Measurements from ENCODE around the gene ASAP2. TPM values are rescaled to one million over a fixed set of nuclear protein-coding genes. Genes with fewer than 3 reads are reported as not detected.

Gene ASAP2
- total and polyA plus RNA-seq, 9 of the 15 experiments (the other 6 are each of a cell fraction or from before 2014, with no cell fraction given) = 0.06 to 4.3 (median 3.1) TPM

DNA sequence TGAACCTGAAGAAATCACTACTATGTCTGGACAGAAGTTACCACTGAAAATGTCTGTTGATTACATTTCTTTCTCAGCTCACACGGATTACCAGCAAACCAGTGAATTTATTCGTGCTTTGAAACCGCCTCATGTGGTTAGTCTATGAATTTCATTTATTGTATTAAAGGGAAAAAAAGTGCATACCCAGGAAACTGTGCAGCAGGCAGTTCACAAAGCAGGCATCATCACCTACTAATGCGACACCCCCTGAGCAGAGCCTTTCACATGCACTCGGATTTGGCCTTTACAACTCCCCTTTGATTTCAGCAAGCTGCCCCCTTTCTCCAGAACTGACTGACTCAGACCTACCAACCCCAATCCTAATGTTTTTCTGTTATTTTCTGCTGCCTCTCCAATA is 236.9 kb downstream of the ASAP2 start:
- in situ Hi-C loops (cut with MboI) = no loop called here
- POLR2A ChIA-PET = interaction anchor here (0.8 to 1.9 kb wide), 2 partner anchors 9 to 11 kb away, joined by 3 to 6 read pairs; no protein-coding TSS in a partner anchor

More for the DNA sequence above, 236.9 kb downstream of the ASAP2 start:
- peaks cover 79% of the 10 kb centered on the region for H3K36me3 ChIP-seq (ENCODE audit: control insufficient read depth, insufficient read depth, low read length)
- no peaks in the 10 kb centered on the region for H3K9me3 ChIP-seq (replicated peaks; ENCODE audit: control insufficient read depth, insufficient read depth, low read depth, low read length)
- WGBS (ENCODE audit: insufficient coverage, low coverage, missing lambda C conversion rate) = 82% methylated on average over 5 of the region's 5 CpGs
- no peak overlapping the region for H3K27ac ChIP-seq (ENCODE audit: extremely low read depth, low read depth, low read length)
- ATAC-seq (no peak), FAIRE-seq (no peak), DNase-seq (ENCODE audit: extremely low read depth in 1 of 4, low spot score in 3 of 4) (no peak)
- intact Hi-C loops (cut with micrococcal nuclease) = no loop called here
- no peak overlapping the region for H3K9ac ChIP-seq (ENCODE audit: insufficient read depth in 1 of 2, low read depth in 2 of 2, low read length in 2 of 2)
- no peak overlapping the region for H3K4me3 ChIP-seq
- H4K20me1 ChIP-seq (replicated peaks; ENCODE audit: control insufficient read depth, insufficient read depth, low read length) = no peaks in the 10 kb centered on the region
- no peaks in the 10 kb centered on the region for H3K79me2 ChIP-seq (ENCODE audit: control insufficient read depth, insufficient read depth, low read length)
- no TSS peak for BruUV-seq (replicated peaks)
- TF ChIP-seq POU5F1 (IDR thresholded peaks at IDR 0.05; ENCODE audit: borderline replicate concordance, low read depth, low read length, partially characterized antibody) = no peak
- no peak for TF ChIP-seq CC2D1A (IDR thresholded peaks at IDR 0.05)
- no peak for TF ChIP-seq EWSR1 (IDR thresholded peaks at IDR 0.05; ENCODE audit: borderline replicate concordance, low read depth, partially characterized antibody)
- TF ChIP-seq, protein P1, sequence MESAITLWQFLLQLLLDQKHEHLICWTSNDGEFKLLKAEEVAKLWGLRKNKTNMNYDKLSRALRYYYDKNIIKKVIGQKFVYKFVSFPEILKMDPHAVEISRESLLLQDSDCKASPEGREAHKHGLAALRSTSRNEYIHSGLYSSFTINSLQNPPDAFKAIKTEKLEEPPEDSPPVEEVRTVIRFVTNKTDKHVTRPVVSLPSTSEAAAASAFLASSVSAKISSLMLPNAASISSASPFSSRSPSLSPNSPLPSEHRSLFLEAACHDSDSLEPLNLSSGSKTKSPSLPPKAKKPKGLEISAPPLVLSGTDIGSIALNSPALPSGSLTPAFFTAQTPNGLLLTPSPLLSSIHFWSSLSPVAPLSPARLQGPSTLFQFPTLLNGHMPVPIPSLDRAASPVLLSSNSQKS (CRISPR knock-in tag; IDR thresholded peaks at IDR 0.05) = no peak
- no peak for TF ChIP-seq TEAD1 (CRISPR knock-in tag; IDR thresholded peaks at IDR 0.05)
- TF ChIP-seq CBFA2T2 (conservative IDR thresholded peaks at IDR 0.05) = no peak
- TF ChIP-seq, protein P2, sequence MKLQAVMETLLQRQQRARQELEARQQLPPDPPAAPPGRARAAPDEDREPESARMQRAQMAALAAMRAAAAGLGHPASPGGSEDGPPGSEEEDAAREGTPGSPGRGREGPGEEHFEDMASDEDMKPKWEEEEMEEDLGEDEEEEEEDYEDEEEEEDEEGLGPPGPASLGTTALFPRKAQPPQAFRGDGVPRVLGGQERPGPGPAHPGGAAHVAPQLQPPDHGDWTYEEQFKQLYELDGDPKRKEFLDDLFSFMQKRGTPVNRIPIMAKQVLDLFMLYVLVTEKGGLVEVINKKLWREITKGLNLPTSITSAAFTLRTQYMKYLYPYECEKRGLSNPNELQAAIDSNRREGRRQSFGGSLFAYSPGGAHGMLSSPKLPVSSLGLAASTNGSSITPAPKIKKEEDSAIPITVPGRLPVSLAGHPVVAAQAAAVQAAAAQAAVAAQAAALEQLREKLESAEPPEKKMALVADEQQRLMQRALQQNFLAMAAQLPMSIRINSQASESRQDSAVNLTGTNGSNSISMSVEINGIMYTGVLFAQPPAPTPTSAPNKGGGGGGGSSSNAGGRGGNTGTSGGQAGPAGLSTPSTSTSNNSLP (IDR thresholded peaks at IDR 0.05; ENCODE audit: borderline replicate concordance, low read depth, low read length) = no peak
- no peak for TF ChIP-seq HNRNPK (IDR thresholded peaks at IDR 0.05; ENCODE audit: low read depth, low read length, poor library complexity, severe bottlenecking)
- TF ChIP-seq TRIM28 (IDR thresholded peaks at IDR 0.05) = no peak
- TF ChIP-seq BMI1 (IDR thresholded peaks at IDR 0.05; ENCODE audit: low read length) = no peak
- TF ChIP-seq SRSF3 (IDR thresholded peaks at IDR 0.05; ENCODE audit: insufficient read depth, low read length) = no peak
- TF ChIP-seq BRD9 (IDR thresholded peaks at IDR 0.05; ENCODE audit: low read depth, partially characterized antibody) = no peak
- TF ChIP-seq, protein P3, sequence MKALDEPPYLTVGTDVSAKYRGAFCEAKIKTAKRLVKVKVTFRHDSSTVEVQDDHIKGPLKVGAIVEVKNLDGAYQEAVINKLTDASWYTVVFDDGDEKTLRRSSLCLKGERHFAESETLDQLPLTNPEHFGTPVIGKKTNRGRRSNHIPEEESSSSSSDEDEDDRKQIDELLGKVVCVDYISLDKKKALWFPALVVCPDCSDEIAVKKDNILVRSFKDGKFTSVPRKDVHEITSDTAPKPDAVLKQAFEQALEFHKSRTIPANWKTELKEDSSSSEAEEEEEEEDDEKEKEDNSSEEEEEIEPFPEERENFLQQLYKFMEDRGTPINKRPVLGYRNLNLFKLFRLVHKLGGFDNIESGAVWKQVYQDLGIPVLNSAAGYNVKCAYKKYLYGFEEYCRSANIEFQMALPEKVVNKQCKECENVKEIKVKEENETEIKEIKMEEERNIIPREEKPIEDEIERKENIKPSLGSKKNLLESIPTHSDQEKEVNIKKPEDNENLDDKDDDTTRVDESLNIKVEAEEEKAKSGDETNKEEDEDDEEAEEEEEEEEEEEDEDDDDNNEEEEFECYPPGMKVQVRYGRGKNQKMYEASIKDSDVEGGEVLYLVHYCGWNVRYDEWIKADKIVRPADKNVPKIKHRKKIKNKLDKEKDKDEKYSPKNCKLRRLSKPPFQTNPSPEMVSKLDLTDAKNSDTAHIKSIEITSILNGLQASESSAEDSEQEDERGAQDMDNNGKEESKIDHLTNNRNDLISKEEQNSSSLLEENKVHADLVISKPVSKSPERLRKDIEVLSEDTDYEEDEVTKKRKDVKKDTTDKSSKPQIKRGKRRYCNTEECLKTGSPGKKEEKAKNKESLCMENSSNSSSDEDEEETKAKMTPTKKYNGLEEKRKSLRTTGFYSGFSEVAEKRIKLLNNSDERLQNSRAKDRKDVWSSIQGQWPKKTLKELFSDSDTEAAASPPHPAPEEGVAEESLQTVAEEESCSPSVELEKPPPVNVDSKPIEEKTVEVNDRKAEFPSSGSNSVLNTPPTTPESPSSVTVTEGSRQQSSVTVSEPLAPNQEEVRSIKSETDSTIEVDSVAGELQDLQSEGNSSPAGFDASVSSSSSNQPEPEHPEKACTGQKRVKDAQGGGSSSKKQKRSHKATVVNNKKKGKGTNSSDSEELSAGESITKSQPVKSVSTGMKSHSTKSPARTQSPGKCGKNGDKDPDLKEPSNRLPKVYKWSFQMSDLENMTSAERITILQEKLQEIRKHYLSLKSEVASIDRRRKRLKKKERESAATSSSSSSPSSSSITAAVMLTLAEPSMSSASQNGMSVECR (CRISPR knock-in tag; IDR thresholded peaks at IDR 0.05) = no peak
- no peak for TF ChIP-seq SREBF2 (CRISPR knock-in tag; IDR thresholded peaks at IDR 0.05)
- TF ChIP-seq RBM25 (IDR thresholded peaks at IDR 0.05; ENCODE audit: low read depth, low read length, severe bottlenecking) = no peak
- no peak for TF ChIP-seq ZFX (CRISPR knock-in tag; IDR thresholded peaks at IDR 0.05)
- no peak for TF ChIP-seq PML (IDR thresholded peaks at IDR 0.05; ENCODE audit: low read length)
- H3K4me1 ChIP-seq (replicated peaks in 1 of 2; ENCODE audit: control insufficient read depth in 2 of 2, insufficient read depth in 2 of 2, low read length in 2 of 2) = no peaks in the 10 kb centered on the region
- no peaks in the 10 kb centered on the region for H3K9me1 ChIP-seq (ENCODE audit: control insufficient read depth, insufficient read depth, low read length)
- H3K4me2 ChIP-seq (ENCODE audit: insufficient read depth, low read length) = no peak overlapping the region
- H3K27me3 ChIP-seq (ENCODE audit: control insufficient read depth in 2 of 2, insufficient read depth in 2 of 2, low read length in 2 of 2) = no peaks in the 10 kb centered on the region
- no peak overlapping the region for H2AFZ ChIP-seq (ENCODE audit: low read depth, low read length)
- CTCF ChIA-PET (ENCODE audit: low intra/inter-chr PET ratio) = no interaction called here
